ENCODE measurements around the gene HCN2. TPM values are rescaled to one million over a fixed set of nuclear protein-coding genes. Genes with fewer than 3 reads are reported as not detected.

Gene HCN2
- total RNA-seq, 3 donors from 2014 or later: 0.20 to 0.24 (median 0.22) TPM

DNA sequence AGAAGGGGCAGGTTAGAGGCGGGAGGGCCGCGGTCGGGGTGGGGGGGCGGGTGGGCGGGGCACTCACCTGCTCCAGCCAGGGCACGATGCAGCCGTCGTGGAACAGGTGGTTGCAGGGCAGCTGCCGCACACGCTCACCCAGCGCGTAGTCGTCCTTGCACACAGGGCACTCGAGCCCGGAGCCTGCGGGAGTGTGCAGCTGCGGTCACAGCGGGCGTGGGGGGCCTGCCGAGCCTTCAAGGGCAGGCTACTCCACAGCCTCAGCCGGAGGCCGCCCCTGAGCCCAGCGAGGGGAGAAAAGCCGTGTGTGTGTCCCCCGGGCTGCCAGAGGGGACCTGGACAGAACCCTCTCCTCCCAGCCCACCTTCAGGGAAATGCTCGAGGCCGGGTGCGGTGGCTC, 58.6 kb downstream of the HCN2 start:
- no peak for DNase-seq
- Mint-ChIP-seq H3K36me3 (ENCODE audit: insufficient read depth) (peaks cover 5% of the 10 kb centered on the region), H3K4me1 (ENCODE audit: low read depth) (no peaks in the 10 kb centered on the region), H3K9me3 (no peaks in the 10 kb centered on the region), H3K27me3 (ENCODE audit: low read depth) (no peaks in the 10 kb centered on the region), H3K4me3 (no peak overlapping the region)
- ATAC-seq: no peak

GRCh38 chr19:648904-649801, 59.5 kb downstream of the HCN2 start:
- Mint-ChIP-seq H3K36me3 (ENCODE audit: insufficient read depth) (peaks cover 6% of the 10 kb centered on the region), H3K4me1 (ENCODE audit: low read depth) (peaks cover 5% of the 10 kb centered on the region), H3K9me3 (no peaks in the 10 kb centered on the region), H3K4me3 (no peak overlapping the region), H3K27me3 (ENCODE audit: low read depth) (no peaks in the 10 kb centered on the region)
- ATAC-seq (no peak), DNase-seq (no peak)

DNA sequence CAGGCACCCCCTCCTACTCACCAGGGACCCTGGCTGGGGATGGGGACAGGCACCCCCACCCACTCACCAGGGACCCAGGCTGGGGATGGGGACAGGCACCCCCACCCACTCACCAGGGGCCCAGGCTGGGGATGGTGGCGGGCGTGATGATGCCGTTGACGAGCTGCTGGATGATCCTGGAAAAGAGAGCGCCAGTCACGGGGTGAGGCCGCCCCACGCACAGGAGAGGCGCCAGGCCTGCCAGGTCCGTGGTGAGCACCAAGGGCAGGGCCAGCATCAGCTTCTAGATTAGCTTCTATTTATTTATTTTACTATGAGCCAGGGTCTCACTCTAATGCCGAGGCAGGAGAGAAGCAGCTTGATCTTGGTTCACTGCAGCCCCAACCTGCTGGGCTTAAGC, 60.4 kb downstream of the HCN2 start:
- ATAC-seq: no peak
- no peaks in the 10 kb centered on the region for H3K27me3 Mint-ChIP-seq (ENCODE audit: low read depth)
- H3K4me3 Mint-ChIP-seq: no peak overlapping the region
- H3K4me1 Mint-ChIP-seq (ENCODE audit: low read depth): peaks cover 9% of the 10 kb centered on the region
- H3K36me3 Mint-ChIP-seq (ENCODE audit: insufficient read depth): peaks cover 5% of the 10 kb centered on the region
- H3K9me3 Mint-ChIP-seq: no peaks in the 10 kb centered on the region
- DNase-seq: no peak

- no peak overlapping the region for H3K4me3 Mint-ChIP-seq
- H3K9me3 Mint-ChIP-seq: no peaks in the 10 kb centered on the region
- peaks cover 10% of the 10 kb centered on the region for H3K36me3 Mint-ChIP-seq (ENCODE audit: insufficient read depth)
- no peak for DNase-seq
- peaks cover 21% of the 10 kb centered on the region for H3K4me1 Mint-ChIP-seq (ENCODE audit: low read depth)
- no peak for ATAC-seq
- H3K27me3 Mint-ChIP-seq (ENCODE audit: low read depth): no peaks in the 10 kb centered on the region
Measured at GRCh38 chr19:651114-651818, 61.6 kb downstream of the HCN2 start.

GRCh38 chr19:651991-652390, 62.3 kb downstream of the HCN2 start:
- Mint-ChIP-seq H3K4me1 (ENCODE audit: low read depth) (peaks cover 25% of the 10 kb centered on the region), H3K4me3 (no peak overlapping the region), H3K36me3 (ENCODE audit: insufficient read depth) (peaks cover 10% of the 10 kb centered on the region), H3K9me3 (no peaks in the 10 kb centered on the region), H3K27me3 (ENCODE audit: low read depth) (no peaks in the 10 kb centered on the region)
- DNase-seq: no peak
- no peak for ATAC-seq

- no peak for ATAC-seq
- no peak for DNase-seq
- H3K4me1 Mint-ChIP-seq (ENCODE audit: low read depth): peaks cover 32% of the 10 kb centered on the region
- peaks cover 10% of the 10 kb centered on the region for H3K36me3 Mint-ChIP-seq (ENCODE audit: insufficient read depth)
- H3K4me3 Mint-ChIP-seq: no peak overlapping the region
- no peaks in the 10 kb centered on the region for H3K27me3 Mint-ChIP-seq (ENCODE audit: low read depth)
- H3K9me3 Mint-ChIP-seq: no peaks in the 10 kb centered on the region
Measured at GRCh38 chr19:652467-653389, 63.0 kb downstream of the HCN2 start.

- Mint-ChIP-seq H3K36me3 (ENCODE audit: insufficient read depth) (peaks cover 10% of the 10 kb centered on the region), H3K4me3 (no peak overlapping the region), H3K9me3 (no peaks in the 10 kb centered on the region), H3K27me3 (ENCODE audit: low read depth) (no peaks in the 10 kb centered on the region), H3K4me1 (ENCODE audit: low read depth) (peaks cover 34% of the 10 kb centered on the region)
- DNase-seq (no peak), ATAC-seq (no peak)
Measured at GRCh38 chr19:653425-653824, 63.7 kb downstream of the HCN2 start.

- no peaks in the 10 kb centered on the region for H3K27me3 Mint-ChIP-seq (ENCODE audit: low read depth)
- ATAC-seq (no peak), DNase-seq (no peak)
- peaks cover 53% of the 10 kb centered on the region for H3K4me1 Mint-ChIP-seq (ENCODE audit: low read depth)
- H3K36me3 Mint-ChIP-seq (ENCODE audit: insufficient read depth): peaks cover 12% of the 10 kb centered on the region
- H3K4me3 Mint-ChIP-seq: no peak overlapping the region
- H3K9me3 Mint-ChIP-seq: no peaks in the 10 kb centered on the region
Measured at GRCh38 chr19:655691-656090, 66.0 kb downstream of the HCN2 start.

- no peak overlapping the region for H3K4me3 Mint-ChIP-seq
- peaks cover 56% of the 10 kb centered on the region for H3K4me1 Mint-ChIP-seq (ENCODE audit: low read depth)
- H3K36me3 Mint-ChIP-seq (ENCODE audit: insufficient read depth): peaks cover 10% of the 10 kb centered on the region
- DNase-seq: no peak
- H3K9me3 Mint-ChIP-seq: no peaks in the 10 kb centered on the region
- ATAC-seq: no peak
- H3K27me3 Mint-ChIP-seq (ENCODE audit: low read depth): no peaks in the 10 kb centered on the region
Measured at GRCh38 chr19:656751-657559, 67.3 kb downstream of the HCN2 start.

DNA sequence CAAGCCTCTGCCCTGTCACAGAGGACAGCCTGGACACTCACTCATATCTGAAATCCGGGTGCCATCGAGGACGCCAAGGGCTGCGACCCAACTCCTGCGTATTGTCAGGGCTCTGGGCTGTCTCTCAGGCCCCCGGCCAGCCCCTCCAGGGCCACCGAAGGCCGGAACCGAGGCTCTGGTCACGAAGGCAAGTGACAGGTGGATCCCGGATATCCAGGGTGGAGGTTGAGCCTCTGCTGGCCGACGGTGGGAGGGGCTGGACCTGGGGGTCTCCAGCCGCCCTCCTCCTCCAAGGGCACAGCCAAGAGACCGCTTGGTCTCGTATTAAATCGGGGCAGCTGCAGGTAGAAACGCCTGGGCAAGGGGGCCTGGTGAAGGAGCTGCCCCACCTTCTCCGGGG, 67.9 kb downstream of the HCN2 start:
- Mint-ChIP-seq H3K9me3 (no peaks in the 10 kb centered on the region), H3K4me1 (ENCODE audit: low read depth) (peaks cover 56% of the 10 kb centered on the region), H3K27me3 (ENCODE audit: low read depth) (no peaks in the 10 kb centered on the region), H3K4me3 (no peak overlapping the region), H3K36me3 (ENCODE audit: insufficient read depth) (peaks cover 10% of the 10 kb centered on the region)
- no peak for DNase-seq
- ATAC-seq: no peak

GRCh38 chr19:658059-658839, 68.6 kb downstream of the HCN2 start:
- Mint-ChIP-seq H3K4me1 (ENCODE audit: low read depth) (peaks cover 56% of the 10 kb centered on the region), H3K9me3 (no peaks in the 10 kb centered on the region), H3K36me3 (ENCODE audit: insufficient read depth) (peaks cover 10% of the 10 kb centered on the region), H3K27me3 (ENCODE audit: low read depth) (no peaks in the 10 kb centered on the region), H3K4me3 (peak overlapping the region; percentile 50)
- ATAC-seq: no peak
- DNase-seq: no peak

- Mint-ChIP-seq H3K36me3 (ENCODE audit: insufficient read depth) (peaks cover 9% of the 10 kb centered on the region), H3K27me3 (ENCODE audit: low read depth) (no peaks in the 10 kb centered on the region), H3K4me3 (peak overlapping the region; percentile 96), H3K4me1 (ENCODE audit: low read depth) (peaks cover 57% of the 10 kb centered on the region), H3K9me3 (no peaks in the 10 kb centered on the region)
- DNase-seq (peak; percentile 50), ATAC-seq (no peak)
Measured at GRCh38 chr19:658916-659839, 69.5 kb downstream of the HCN2 start.

Data from activated T-cell treated with anti-CD3 and anti-CD28 coated beads, Interleukin-2, amount 50 U/mL, for 4 hours (primary cell).